ENCODE data around the gene IFT52.
"Not testable (repeated sequence)": the region's sequence is repeated elsewhere in the genome, so short reads cannot be mapped to it uniquely, and the experiment has no call there.

The IFT52 gene

GRCh38 chr20:43565758-43566104, 25.0 kb upstream of the IFT52 start:
- no peak overlapping the region for H3K4me3 ChIP-seq (ENCODE audit: low read depth, low read length)

- H3K4me3 ChIP-seq (ENCODE audit: low read depth, low read length), result no peak overlapping the region
Measured at GRCh38 chr20:43567477-43567876, 23.3 kb upstream of the IFT52 start.

- H3K4me3 ChIP-seq (ENCODE audit: low read depth, low read length), result no peak overlapping the region
Measured at GRCh38 chr20:43568706-43569105, 22.0 kb upstream of the IFT52 start.

- H3K4me3 ChIP-seq (ENCODE audit: low read depth, low read length), result no peak overlapping the region
Measured at GRCh38 chr20:43569282-43569681, 21.5 kb upstream of the IFT52 start.

GRCh38 chr20:43570496-43570895, 20.2 kb upstream of the IFT52 start:
- H3K4me3 ChIP-seq (ENCODE audit: low read depth, low read length), result no peak overlapping the region

- H3K4me3 ChIP-seq (ENCODE audit: low read depth, low read length), result no peak overlapping the region
Measured at GRCh38 chr20:43571310-43571709, 19.4 kb upstream of the IFT52 start.

GRCh38 chr20:43571771-43572170, 19.0 kb upstream of the IFT52 start:
- no peak overlapping the region for H3K4me3 ChIP-seq (ENCODE audit: low read depth, low read length)

- no peak overlapping the region for H3K4me3 ChIP-seq (ENCODE audit: low read depth, low read length)
Measured at GRCh38 chr20:43572891-43573290, 17.8 kb upstream of the IFT52 start.

GRCh38 chr20:43576108-43576507, 14.6 kb upstream of the IFT52 start:
- no peak overlapping the region for H3K4me3 ChIP-seq (ENCODE audit: low read depth, low read length)

GRCh38 chr20:43579861-43580793, 10.6 kb upstream of the IFT52 start:
- no peak overlapping the region for H3K4me3 ChIP-seq (ENCODE audit: low read depth, low read length)

- no peak overlapping the region for H3K4me3 ChIP-seq (ENCODE audit: low read depth, low read length)
Measured at GRCh38 chr20:43583133-43583864, 7.4 kb upstream of the IFT52 start.

- H3K4me3 ChIP-seq (ENCODE audit: low read depth, low read length), result no peak overlapping the region
Measured at GRCh38 chr20:43583982-43584432, 6.7 kb upstream of the IFT52 start.

GRCh38 chr20:43584448-43585136, 6.1 kb upstream of the IFT52 start:
- no peak overlapping the region for H3K4me3 ChIP-seq (ENCODE audit: low read depth, low read length)

- H3K4me3 ChIP-seq (ENCODE audit: low read depth, low read length), result no peak overlapping the region
Measured at GRCh38 chr20:43586641-43587040, 4.1 kb upstream of the IFT52 start.

- not testable (repeated sequence) for H3K4me3 ChIP-seq (ENCODE audit: low read depth, low read length)
Measured at GRCh38 chr20:43588526-43588925, 2.2 kb upstream of the IFT52 start.

GRCh38 chr20:43590036-43590391, 723 bp upstream of the IFT52 start:
- H3K4me3 ChIP-seq (ENCODE audit: low read depth, low read length), result peak overlapping the region; percentile 73

- not testable (repeated sequence) for H3K4me3 ChIP-seq (ENCODE audit: low read depth, low read length)
Measured at GRCh38 chr20:43601960-43602359, 11.2 kb downstream of the IFT52 start.

GRCh38 chr20:43603124-43603523, 12.4 kb downstream of the IFT52 start:
- no peak overlapping the region for H3K4me3 ChIP-seq (ENCODE audit: low read depth, low read length)

- H3K4me3 ChIP-seq (ENCODE audit: low read depth, low read length), result no peak overlapping the region
Measured at GRCh38 chr20:43605715-43606114, 15.0 kb downstream of the IFT52 start.

GRCh38 chr20:43607278-43607677, 16.5 kb downstream of the IFT52 start:
- not testable (repeated sequence) for H3K4me3 ChIP-seq (ENCODE audit: low read depth, low read length)

- no peak overlapping the region for H3K4me3 ChIP-seq (ENCODE audit: low read depth, low read length)
Measured at GRCh38 chr20:43631598-43631997, 40.9 kb downstream of the IFT52 start.

- H3K4me3 ChIP-seq (ENCODE audit: low read depth, low read length), result no peak overlapping the region
Measured at GRCh38 chr20:43636429-43636828, 45.7 kb downstream of the IFT52 start.
